Measurements from ENCODE around the gene GPR32. TPM values are rescaled to one million over a fixed set of nuclear protein-coding genes. Genes with fewer than 3 reads are reported as not detected.
"Not testable (repeated sequence)": the region's sequence is repeated elsewhere in the genome, so short reads cannot be mapped to it uniquely, and the experiment has no call there.

Gene GPR32
- total RNA-seq, 2 donors from 2014 or later: not detected

DNA sequence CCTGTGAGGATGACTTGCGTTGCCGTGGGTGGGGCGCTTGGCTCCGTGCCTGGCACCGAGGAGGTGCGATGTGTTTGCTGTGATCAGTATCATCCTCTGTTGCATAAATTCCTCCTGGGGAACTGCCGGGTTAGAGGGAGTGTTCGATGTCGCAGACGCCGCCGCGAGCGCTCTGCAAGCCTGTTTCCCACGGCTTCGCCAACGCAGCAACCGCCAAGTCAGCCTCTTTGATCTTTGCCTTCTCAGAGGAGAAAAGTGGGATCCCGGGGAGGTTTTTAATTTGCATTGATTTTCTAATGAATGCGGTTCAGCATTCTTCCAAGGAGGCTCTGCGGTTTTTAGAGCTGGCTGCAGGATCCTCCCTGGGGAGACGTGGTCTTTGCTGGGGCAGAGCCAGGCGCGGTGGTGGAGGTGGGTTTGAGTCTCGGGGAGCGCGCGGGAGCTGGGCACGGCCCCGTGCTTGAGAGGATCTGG, 7.6 kb downstream of the GPR32 start:
- ATAC-seq (no peak), DNase-seq (no peak)
- H3K36me3 ChIP-seq (replicated peaks in 1 of 2; ENCODE audit: insufficient read depth in 1 of 2, low read depth in 2 of 2): no peaks in the 10 kb centered on the region
- peaks cover 0 to 39% of the 10 kb centered on the region in 2 donors for H3K27me3 ChIP-seq
- H3K4me3 ChIP-seq: no peak overlapping the region
- intact Hi-C loops (cut with DNase I): no loop called here
- 0% methylated on average over 3 to 30 of the region's 30 CpGs for WGBS, 2 donors
- H3K27ac ChIP-seq: no peak overlapping the region
- H3K4me1 ChIP-seq: no peaks in the 10 kb centered on the region
- no peaks in the 10 kb centered on the region for H3K9me3 ChIP-seq
- TF ChIP-seq, protein P1, sequence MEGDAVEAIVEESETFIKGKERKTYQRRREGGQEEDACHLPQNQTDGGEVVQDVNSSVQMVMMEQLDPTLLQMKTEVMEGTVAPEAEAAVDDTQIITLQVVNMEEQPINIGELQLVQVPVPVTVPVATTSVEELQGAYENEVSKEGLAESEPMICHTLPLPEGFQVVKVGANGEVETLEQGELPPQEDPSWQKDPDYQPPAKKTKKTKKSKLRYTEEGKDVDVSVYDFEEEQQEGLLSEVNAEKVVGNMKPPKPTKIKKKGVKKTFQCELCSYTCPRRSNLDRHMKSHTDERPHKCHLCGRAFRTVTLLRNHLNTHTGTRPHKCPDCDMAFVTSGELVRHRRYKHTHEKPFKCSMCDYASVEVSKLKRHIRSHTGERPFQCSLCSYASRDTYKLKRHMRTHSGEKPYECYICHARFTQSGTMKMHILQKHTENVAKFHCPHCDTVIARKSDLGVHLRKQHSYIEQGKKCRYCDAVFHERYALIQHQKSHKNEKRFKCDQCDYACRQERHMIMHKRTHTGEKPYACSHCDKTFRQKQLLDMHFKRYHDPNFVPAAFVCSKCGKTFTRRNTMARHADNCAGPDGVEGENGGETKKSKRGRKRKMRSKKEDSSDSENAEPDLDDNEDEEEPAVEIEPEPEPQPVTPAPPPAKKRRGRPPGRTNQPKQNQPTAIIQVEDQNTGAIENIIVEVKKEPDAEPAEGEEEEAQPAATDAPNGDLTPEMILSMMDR (IDR thresholded peaks at IDR 0.05): no peak

GRCh38 chr19:50778906-50779430, 8.7 kb downstream of the GPR32 start:
- H3K27me3 ChIP-seq: peaks cover 0 to 39% of the 10 kb centered on the region in 2 donors
- WGBS, 2 donors: 32% methylated on average over 6 to 7 of the region's 7 CpGs
- intact Hi-C loops (cut with DNase I): no loop called here

GRCh38 chr19:50779504-50780457, 9.5 kb downstream of the GPR32 start:
- no peak for ATAC-seq
- peaks cover 0 to 39% of the 10 kb centered on the region in 2 donors for H3K27me3 ChIP-seq
- intact Hi-C loops (cut with DNase I): no loop called here

More at GRCh38 chr19:50778906-50779430, 8.7 kb downstream of the GPR32 start:
- TF ChIP-seq, protein P1 (IDR thresholded peaks at IDR 0.05): no peak
- TF ChIP-seq POLR2A (IDR thresholded peaks at IDR 0.05): no peak
- no peak for ATAC-seq
- Histone ChIP-seq H3K36me3 (replicated peaks in 1 of 2; ENCODE audit: insufficient read depth in 1 of 2, low read depth in 2 of 2) (no peaks in the 10 kb centered on the region), H3K9me3 (no peaks in the 10 kb centered on the region), H3K4me3 (no peak overlapping the region), H3K27ac (no peak overlapping the region), H3K4me1 (no peaks in the 10 kb centered on the region)
- no peak for DNase-seq

DNA sequence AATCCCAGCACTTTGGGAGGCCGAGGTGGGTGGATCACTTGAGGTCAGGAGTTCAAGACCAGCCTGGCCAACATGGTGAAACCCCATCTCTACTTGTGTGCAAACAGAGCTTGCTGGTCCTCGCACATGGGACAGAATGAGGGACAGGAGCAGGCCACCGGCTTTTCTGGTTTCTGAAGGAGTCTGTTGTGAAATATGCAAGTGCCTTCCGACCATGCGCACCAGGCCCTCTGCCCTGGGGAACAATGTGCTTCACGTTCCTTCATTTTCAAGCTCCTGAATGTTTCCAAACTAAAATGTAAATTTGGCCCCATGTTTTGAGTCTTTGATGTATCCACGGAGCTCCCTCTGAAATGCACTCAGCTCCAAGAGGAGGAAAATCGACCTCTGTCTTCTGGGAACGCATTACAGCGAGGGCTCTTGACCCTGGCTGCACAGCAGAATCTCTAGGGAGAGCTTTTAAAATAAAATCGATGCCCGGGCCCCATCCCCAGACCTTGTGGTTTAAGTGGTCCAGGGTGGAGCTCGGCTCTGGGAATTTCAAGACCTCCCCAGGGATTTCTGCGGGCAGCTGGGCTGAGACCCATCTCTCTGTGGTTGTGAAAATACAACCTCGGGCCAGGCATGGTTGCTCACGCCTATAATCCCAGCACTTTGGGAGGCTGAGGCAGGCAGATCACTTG, 10.6 kb downstream of the GPR32 start:
- no peak for ATAC-seq

More at GRCh38 chr19:50779504-50780457, 9.5 kb downstream of the GPR32 start:
- H3K9me3 ChIP-seq: no peaks in the 10 kb centered on the region
- no peaks in the 10 kb centered on the region for H3K4me1 ChIP-seq
- TF ChIP-seq, protein P1 (IDR thresholded peaks at IDR 0.05): no peak
- no peak for TF ChIP-seq POLR2A (IDR thresholded peaks at IDR 0.05)
- H3K27ac ChIP-seq: no peak overlapping the region
- no peaks in the 10 kb centered on the region for H3K36me3 ChIP-seq (replicated peaks in 1 of 2; ENCODE audit: insufficient read depth in 1 of 2, low read depth in 2 of 2)
- no peak for DNase-seq
- no peak overlapping the region for H3K4me3 ChIP-seq
- WGBS, 2 donors: 30 to 31% methylated on average over 12 to 25 of the region's 25 CpGs

DNA sequence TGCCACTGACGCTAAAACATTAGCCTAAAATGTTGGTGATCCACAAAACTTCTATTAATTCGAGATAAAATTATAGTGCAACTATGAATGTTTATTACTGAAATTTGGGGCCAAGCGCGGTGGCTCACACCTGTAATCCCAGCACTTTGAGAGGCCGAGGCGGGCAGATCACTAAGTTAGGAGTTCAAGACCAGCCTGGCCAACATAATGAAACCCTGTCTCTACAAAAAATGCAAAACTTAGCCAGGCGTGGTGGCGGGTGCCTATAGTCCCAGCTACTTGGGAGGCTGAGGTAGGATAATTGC, 13.5 kb downstream of the GPR32 start:
- H3K27me3 ChIP-seq: peaks cover 0 to 28% of the 10 kb centered on the region in 2 donors
- H3K4me1 ChIP-seq: not testable (repeated sequence)

More for the DNA sequence above, 10.6 kb downstream of the GPR32 start:
- peaks cover 0 to 39% of the 10 kb centered on the region in 2 donors for H3K27me3 ChIP-seq
- TF ChIP-seq, protein P1 (IDR thresholded peaks at IDR 0.05): no peak
- no peak for TF ChIP-seq POLR2A (IDR thresholded peaks at IDR 0.05)
- H3K9me3 ChIP-seq: no peaks in the 10 kb centered on the region
- H3K27ac ChIP-seq: no peak overlapping the region
- no peaks in the 10 kb centered on the region for H3K4me1 ChIP-seq
- intact Hi-C loops (cut with DNase I): no loop called here
- no peak overlapping the region for H3K4me3 ChIP-seq
- 34 to 46% methylated on average over 11 to 16 of the region's 16 CpGs for WGBS, 2 donors
- DNase-seq: no peak
- no peaks in the 10 kb centered on the region for H3K36me3 ChIP-seq (replicated peaks in 1 of 2; ENCODE audit: insufficient read depth in 1 of 2, low read depth in 2 of 2)

More for the DNA sequence above, 13.5 kb downstream of the GPR32 start:
- WGBS, 2 donors: 35% methylated on average over 8 of the region's 8 CpGs
- H3K9me3 ChIP-seq; ATAC-seq; H3K27ac ChIP-seq; H3K4me3 ChIP-seq; H3K36me3 ChIP-seq (replicated peaks in 1 of 2; ENCODE audit: insufficient read depth in 1 of 2, low read depth in 2 of 2); intact Hi-C loops (cut with DNase I); DNase-seq: not testable (repeated sequence)

Data from body of pancreas (tissue), 4 donors.